Osteocyte (in vitro differentiated cells): ENCODE results near the gene RANBP10. TPM values are rescaled to one million over a fixed set of nuclear protein-coding genes. Genes with fewer than 3 reads are reported as not detected.

Source experiments
- DNase-seq: peaks from one replicate; pipeline ENCODE4 v3.0.0; 2021; ENCODE audit warnings: mixed read lengths; ENCODE audit not compliant: unreplicated experiment; ENCODE audit errors: extremely low spot score
- H3K27ac Mint-ChIP-seq: one replicate; pipeline ENCODE4 v1.8.0; 2021; ENCODE audit warnings: mild to moderate bottlenecking, mixed read lengths; ENCODE audit not compliant: unreplicated experiment
- H3K27me3 Mint-ChIP-seq: one replicate; pipeline ENCODE4 v1.8.0; 2021; ENCODE audit warnings: mixed read lengths; ENCODE audit not compliant: unreplicated experiment
- H3K36me3 Mint-ChIP-seq: one replicate; pipeline ENCODE4 v1.8.0; 2021; ENCODE audit warnings: mixed read lengths; ENCODE audit not compliant: unreplicated experiment
- H3K4me1 Mint-ChIP-seq: one replicate; pipeline ENCODE4 v1.8.0; 2021; ENCODE audit warnings: mixed read lengths; ENCODE audit not compliant: unreplicated experiment
- H3K4me3 Mint-ChIP-seq: one replicate; pipeline ENCODE4 v1.8.0; 2021; ENCODE audit warnings: mild to moderate bottlenecking, moderate library complexity, mixed read lengths; ENCODE audit not compliant: unreplicated experiment
- H3K9me3 Mint-ChIP-seq: one replicate; pipeline ENCODE4 v1.8.0; 2021; ENCODE audit warnings: mixed read lengths; ENCODE audit not compliant: unreplicated experiment
- CTCF ChIP-seq: fragments of 200-600 bp; sonication (generic); IDR thresholded peaks from 2 replicates; pipeline ENCODE4 v1.5.0; 2021; ENCODE audit warnings: antibody characterized with exemption, mild to moderate bottlenecking, moderate library complexity
- total RNA-seq: library from RNA; stranded (reverse); gene quantifications from 2 replicates; pipeline ENCODE4 v1.2.1, GENCODE V29; 2021

Gene RANBP10
- total RNA-seq, 1 donor from 2014 or later = 18.9 TPM

- H3K4me3 Mint-ChIP-seq = no peak overlapping the region
- no peaks in the 10 kb centered on the region for H3K9me3 Mint-ChIP-seq
- peaks cover 7% of the 10 kb centered on the region for H3K36me3 Mint-ChIP-seq
- no peak for DNase-seq
- TF ChIP-seq CTCF = no peak
- no peaks in the 10 kb centered on the region for H3K27me3 Mint-ChIP-seq
- H3K4me1 Mint-ChIP-seq = peaks cover 16% of the 10 kb centered on the region
- H3K27ac Mint-ChIP-seq = no peak overlapping the region
Measured at GRCh38 chr16:67677712-67678111, 128.6 kb downstream of the RANBP10 start.

GRCh38 chr16:67676939-67677338, 129.4 kb downstream of the RANBP10 start:
- no peak for TF ChIP-seq CTCF
- H3K27ac Mint-ChIP-seq = no peak overlapping the region
- H3K9me3 Mint-ChIP-seq = no peaks in the 10 kb centered on the region
- H3K27me3 Mint-ChIP-seq = no peaks in the 10 kb centered on the region
- DNase-seq = no peak
- peaks cover 20% of the 10 kb centered on the region for H3K4me1 Mint-ChIP-seq
- H3K36me3 Mint-ChIP-seq = peaks cover 2% of the 10 kb centered on the region
- no peak overlapping the region for H3K4me3 Mint-ChIP-seq

- Mint-ChIP-seq H3K27ac (no peak overlapping the region), H3K36me3 (peaks cover 2% of the 10 kb centered on the region), H3K27me3 (no peaks in the 10 kb centered on the region), H3K4me3 (no peak overlapping the region), H3K4me1 (peaks cover 20% of the 10 kb centered on the region), H3K9me3 (no peaks in the 10 kb centered on the region)
- no peak for TF ChIP-seq CTCF
- no peak for DNase-seq
Measured at GRCh38 chr16:67676516-67676915, 129.8 kb downstream of the RANBP10 start.

GRCh38 chr16:67675999-67676398, 130.4 kb downstream of the RANBP10 start:
- no peak for DNase-seq
- Mint-ChIP-seq H3K9me3 (no peaks in the 10 kb centered on the region), H3K27ac (no peak overlapping the region), H3K4me1 (peaks cover 20% of the 10 kb centered on the region), H3K4me3 (no peak overlapping the region), H3K27me3 (no peaks in the 10 kb centered on the region), H3K36me3 (peaks cover 2% of the 10 kb centered on the region)
- no peak for TF ChIP-seq CTCF

- Mint-ChIP-seq H3K27me3 (no peaks in the 10 kb centered on the region), H3K4me3 (no peak overlapping the region), H3K27ac (no peak overlapping the region), H3K9me3 (no peaks in the 10 kb centered on the region), H3K36me3 (no peaks in the 10 kb centered on the region), H3K4me1 (peaks cover 20% of the 10 kb centered on the region)
- TF ChIP-seq CTCF = no peak
- no peak for DNase-seq
Measured at GRCh38 chr16:67675579-67675935, 130.8 kb downstream of the RANBP10 start.
